Measurements from ENCODE around the gene SEL1L2.

SEL1L2 gene

GRCh38 chr20:13904766-13905165 is 85.6 kb downstream of the SEL1L2 start:
- no peak for TF ChIP-seq ZNF274 (IDR thresholded peaks at IDR 0.05; ENCODE audit: low read depth, low read length)
- no peak overlapping the region for H3K4me3 ChIP-seq (ENCODE audit: low read length)

GRCh38 chr20:13900496-13900895 is 89.9 kb downstream of the SEL1L2 start:
- H3K4me3 ChIP-seq (ENCODE audit: low read length) = no peak overlapping the region
- TF ChIP-seq ZNF274 (IDR thresholded peaks at IDR 0.05; ENCODE audit: low read depth, low read length) = no peak

- H3K4me3 ChIP-seq (ENCODE audit: low read length) = no peak overlapping the region
- TF ChIP-seq ZNF274 (IDR thresholded peaks at IDR 0.05; ENCODE audit: low read depth, low read length) = no peak
These were observed 92.3 kb downstream of the SEL1L2 start for GRCh38 chr20:13898012-13898612.

GRCh38 chr20:13891575-13891974 is 98.8 kb downstream of the SEL1L2 start:
- H3K4me3 ChIP-seq (ENCODE audit: low read length) = no peak overlapping the region
- TF ChIP-seq ZNF274 (IDR thresholded peaks at IDR 0.05; ENCODE audit: low read depth, low read length) = no peak

GRCh38 chr20:13884803-13885202 is 105.6 kb downstream of the SEL1L2 start:
- H3K4me3 ChIP-seq (ENCODE audit: low read length) = no peak overlapping the region
- no peak for TF ChIP-seq ZNF274 (IDR thresholded peaks at IDR 0.05; ENCODE audit: low read depth, low read length)

DNA sequence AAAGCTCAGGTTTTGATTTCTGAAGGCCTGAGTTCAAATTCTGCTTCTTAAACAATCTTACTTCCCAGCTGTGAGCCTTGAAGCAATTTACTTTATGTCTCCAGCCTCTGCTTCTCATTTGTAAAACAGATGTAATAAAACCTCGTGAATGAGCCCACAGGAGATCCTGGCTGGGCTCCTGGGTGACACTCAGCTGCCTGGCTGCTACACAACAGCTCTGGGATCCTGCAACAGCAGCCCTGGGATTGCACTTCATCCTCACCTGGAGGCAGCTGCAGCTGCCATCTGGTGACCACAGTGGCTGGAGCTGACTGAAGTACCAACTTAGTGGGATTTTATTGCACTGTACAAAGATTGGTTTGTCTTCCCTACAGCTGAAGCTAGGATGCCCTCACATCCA is 107.0 kb downstream of the SEL1L2 start:
- no peak for TF ChIP-seq ZNF274 (IDR thresholded peaks at IDR 0.05; ENCODE audit: low read depth, low read length)
- H3K4me3 ChIP-seq (ENCODE audit: low read length) = no peak overlapping the region

DNA sequence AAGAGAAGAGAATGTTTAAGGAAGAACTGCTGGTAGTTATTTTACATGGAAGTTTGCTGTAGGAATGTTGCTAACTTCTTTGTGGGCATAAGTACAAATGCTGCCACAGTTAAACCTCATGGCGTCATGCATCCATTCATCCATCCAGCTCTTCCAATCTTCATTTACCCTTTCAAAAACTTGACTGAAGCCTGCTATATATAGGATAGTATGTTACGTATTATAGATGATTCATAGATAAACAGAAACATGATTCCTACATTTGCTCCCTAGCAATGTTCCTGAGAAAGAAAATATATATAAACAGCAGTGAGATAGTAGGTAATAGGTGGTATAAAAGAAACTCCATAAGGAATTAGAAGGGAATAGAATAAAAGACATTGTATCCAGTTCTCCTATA is 111.8 kb downstream of the SEL1L2 start:
- H3K4me3 ChIP-seq (ENCODE audit: low read length) = no peak overlapping the region
- no peak for TF ChIP-seq ZNF274 (IDR thresholded peaks at IDR 0.05; ENCODE audit: low read depth, low read length)

GRCh38 chr20:13877793-13878192 is 112.6 kb downstream of the SEL1L2 start:
- no peak for TF ChIP-seq ZNF274 (IDR thresholded peaks at IDR 0.05; ENCODE audit: low read depth, low read length)

GRCh38 chr20:13875265-13875811 is 115.1 kb downstream of the SEL1L2 start:
- H3K4me3 ChIP-seq (ENCODE audit: low read length) = no peak overlapping the region
- no peak for TF ChIP-seq ZNF274 (IDR thresholded peaks at IDR 0.05; ENCODE audit: low read depth, low read length)

More at GRCh38 chr20:13877793-13878192, 112.6 kb downstream of the SEL1L2 start:
- no peak overlapping the region for H3K4me3 ChIP-seq (ENCODE audit: low read length)

GRCh38 chr20:13874394-13875157 is 115.8 kb downstream of the SEL1L2 start:
- TF ChIP-seq ZNF274 (IDR thresholded peaks at IDR 0.05; ENCODE audit: low read depth, low read length) = no peak
- H3K4me3 ChIP-seq (ENCODE audit: low read length) = no peak overlapping the region

DNA sequence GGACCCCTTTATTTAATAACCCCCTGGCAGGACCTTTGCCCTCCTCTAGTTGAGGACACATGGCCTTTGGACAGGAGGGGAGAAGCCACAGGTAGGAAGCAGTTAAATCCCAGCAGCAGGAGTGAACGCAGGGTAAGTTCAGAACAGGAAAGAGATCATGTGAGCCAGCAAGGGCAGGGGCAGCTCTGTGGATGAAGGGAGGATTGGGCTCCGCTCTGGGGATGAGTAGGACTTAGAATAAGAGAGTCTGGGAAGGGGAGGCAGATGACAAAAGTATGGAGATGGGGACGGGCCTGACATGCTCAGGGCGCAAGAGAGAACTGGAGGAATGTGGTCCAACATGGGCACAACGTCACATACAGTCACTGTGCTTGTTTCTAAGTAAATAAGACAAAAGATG is 116.6 kb downstream of the SEL1L2 start:
- no peak for TF ChIP-seq ZNF274 (IDR thresholded peaks at IDR 0.05; ENCODE audit: low read depth, low read length)
- no peak overlapping the region for H3K4me3 ChIP-seq (ENCODE audit: low read length)

DNA sequence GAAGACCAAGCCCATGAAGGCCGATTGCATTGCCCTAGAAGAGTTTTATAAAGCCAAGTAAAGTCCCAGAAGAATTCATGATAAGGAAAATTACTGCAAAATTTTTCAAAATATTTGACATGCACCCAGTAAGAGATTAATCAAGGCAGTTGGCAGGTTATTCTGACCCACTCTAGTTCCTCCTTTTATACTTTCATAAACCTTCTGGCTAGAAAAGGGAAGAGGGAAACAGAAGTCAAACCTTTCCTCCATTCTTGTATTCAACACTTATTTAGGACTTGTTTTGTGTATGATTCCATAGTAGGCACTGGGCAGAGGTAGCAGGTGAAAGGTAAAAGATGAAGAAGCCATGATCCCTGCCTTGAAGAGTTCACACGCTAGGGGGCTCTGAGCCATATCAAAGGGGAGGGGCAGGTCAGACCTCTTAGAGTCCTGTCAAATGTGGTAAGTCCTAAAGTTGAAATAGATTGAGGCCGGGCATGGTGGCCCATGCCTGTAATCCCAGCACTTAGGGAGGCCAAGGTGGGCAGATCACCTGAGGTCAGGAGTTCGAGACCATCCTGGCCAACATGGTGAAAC is 120.2 kb downstream of the SEL1L2 start:
- no peak overlapping the region for H3K4me3 ChIP-seq (ENCODE audit: low read length)
- TF ChIP-seq ZNF274 (IDR thresholded peaks at IDR 0.05; ENCODE audit: low read depth, low read length) = no peak

GRCh38 chr20:13868331-13868730 is 122.1 kb downstream of the SEL1L2 start:
- no peak overlapping the region for H3K4me3 ChIP-seq (ENCODE audit: low read length)
- no peak for TF ChIP-seq ZNF274 (IDR thresholded peaks at IDR 0.05; ENCODE audit: low read depth, low read length)

- TF ChIP-seq ZNF274 (IDR thresholded peaks at IDR 0.05; ENCODE audit: low read depth, low read length) = no peak
- H3K4me3 ChIP-seq (ENCODE audit: low read length) = no peak overlapping the region
These were observed 124.5 kb downstream of the SEL1L2 start for GRCh38 chr20:13865791-13866351.
